Natural killer cell (primary cell): ENCODE data around the gene CYP26B1. TPM values are rescaled to one million over a fixed set of nuclear protein-coding genes. Genes with fewer than 3 reads are reported as not detected.

Source experiments
- ATAC-seq, 3 donors: fragments of 150-1000 bp in 2 of 3; fragments of 200-7000 bp in 1 of 3; cut with Tn5 transposase; 1 replicate in 1 of 3; 2 replicates in 2 of 3; pipeline ENCODE4 v1.10.0; 2021; ENCODE audit warnings: mild to moderate bottlenecking in 2 of 3, moderate library complexity in 2 of 3
- DNase-seq, 2 donors: peaks; one replicate each; pipeline versions ENCODE4 v3.0.0 to v3.0.0-alpha.2; 2013 to 2021; ENCODE audit warnings: mixed read lengths in 1 of 2
- H3K27ac ChIP-seq: one replicate; pipeline ENCODE4 v1.5.1; 2013; ENCODE audit warnings: mild to moderate bottlenecking, low read length
- H3K27me3 ChIP-seq: one replicate; pipeline ENCODE4 v1.6.1; 2013; ENCODE audit warnings: low read length; ENCODE audit not compliant: control insufficient read depth, insufficient read depth
- H3K36me3 ChIP-seq: one replicate; pipeline ENCODE4 v1.6.1; 2013; ENCODE audit warnings: low read length; ENCODE audit not compliant: control insufficient read depth, insufficient read depth
- H3K4me1 ChIP-seq: one replicate; pipeline ENCODE4 v1.6.1; 2013; ENCODE audit warnings: low read length; ENCODE audit not compliant: control insufficient read depth, insufficient read depth
- H3K4me3 ChIP-seq: one replicate; pipeline ENCODE4 v1.5.1; 2013; ENCODE audit warnings: low read length
- H3K9me3 ChIP-seq: one replicate; pipeline ENCODE4 v1.6.1; 2013; ENCODE audit warnings: low read length; ENCODE audit not compliant: control insufficient read depth, insufficient read depth
- H3K27ac Mint-ChIP-seq, 2 donors: one replicate each; pipeline ENCODE4 v1.8.0; 2022; ENCODE audit warnings: mild to moderate bottlenecking in 2 of 2, mixed read lengths in 2 of 2, moderate library complexity in 1 of 2
- H3K27me3 Mint-ChIP-seq, 2 donors: one replicate each; pipeline ENCODE4 v1.8.0; 2022; ENCODE audit warnings: low read depth in 2 of 2, mixed read lengths in 2 of 2
- H3K36me3 Mint-ChIP-seq: one replicate; pipeline ENCODE4 v1.8.0; 2022; ENCODE audit warnings: mixed read lengths
- H3K4me1 Mint-ChIP-seq, 2 donors: one replicate each; pipeline ENCODE4 v1.8.0; 2022; ENCODE audit warnings: mixed read lengths in 2 of 2
- H3K4me3 Mint-ChIP-seq: one replicate; pipeline ENCODE4 v1.8.0; 2022; ENCODE audit warnings: mild to moderate bottlenecking, moderate library complexity, mixed read lengths
- H3K9me3 Mint-ChIP-seq, 2 donors: one replicate each; pipeline ENCODE4 v1.8.0; 2022; ENCODE audit warnings: mixed read lengths in 2 of 2
- CTCF ChIP-seq: fragments of 200-600 bp; IDR thresholded peaks from one replicate; pipeline ENCODE4 v1.8.0; 2022; ENCODE audit warnings: antibody characterized with exemption
- WGBS: methylation state at CpG from one replicate; pipeline ENCODE4 v1.1.7; 2013; ENCODE audit warnings: missing lambda C conversion rate; ENCODE audit not compliant: insufficient coverage; 5-methylcytosine and 5-hydroxymethylcytosine counted together
- intact Hi-C: fragments of 100-400 bp; cut with micrococcal nuclease; formaldehyde crosslinking; loops from one replicate; pipeline ENCODE4 v1.14.2; 2022
- total RNA-seq, 4 donors: library from RNA; stranded (reverse); fragments of 120-200 nt in 1 of 4; gene quantifications; one replicate each; pipeline versions ENCODE4 v1.2.3 to v1.2.4, GENCODE V29; 2013 to 2022

The CYP26B1 gene
- total RNA-seq, 3 donors from 2014 or later (not counting 1 experiment from before 2014, with no cell fraction given), result not detected

- Histone ChIP-seq H3K27me3 (no peaks in the 10 kb centered on the region), H3K4me3 (no peak overlapping the region), H3K27ac (no peak overlapping the region), H3K36me3 (no peaks in the 10 kb centered on the region), H3K9me3 (no peaks in the 10 kb centered on the region), H3K4me1 (no peaks in the 10 kb centered on the region)
- no peaks in the 10 kb centered on the region for H3K27me3 Mint-ChIP-seq
- H3K9me3 Mint-ChIP-seq, result peaks cover 0 to 2% of the 10 kb centered on the region in 2 donors
- H3K4me1 Mint-ChIP-seq, result no peaks in the 10 kb centered on the region
- no peak for ATAC-seq
- intact Hi-C loops, result no loop called here
- TF ChIP-seq CTCF, result no peak
- DNase-seq, result no peak
- WGBS, result 92% methylated on average over 6 of the region's 6 CpGs
- no peak overlapping the region for H3K27ac Mint-ChIP-seq
- no peak overlapping the region for H3K4me3 Mint-ChIP-seq
- H3K36me3 Mint-ChIP-seq, result no peaks in the 10 kb centered on the region
Measured at GRCh38 chr2:72084584-72084976, 63.1 kb downstream of the CYP26B1 start.

DNA sequence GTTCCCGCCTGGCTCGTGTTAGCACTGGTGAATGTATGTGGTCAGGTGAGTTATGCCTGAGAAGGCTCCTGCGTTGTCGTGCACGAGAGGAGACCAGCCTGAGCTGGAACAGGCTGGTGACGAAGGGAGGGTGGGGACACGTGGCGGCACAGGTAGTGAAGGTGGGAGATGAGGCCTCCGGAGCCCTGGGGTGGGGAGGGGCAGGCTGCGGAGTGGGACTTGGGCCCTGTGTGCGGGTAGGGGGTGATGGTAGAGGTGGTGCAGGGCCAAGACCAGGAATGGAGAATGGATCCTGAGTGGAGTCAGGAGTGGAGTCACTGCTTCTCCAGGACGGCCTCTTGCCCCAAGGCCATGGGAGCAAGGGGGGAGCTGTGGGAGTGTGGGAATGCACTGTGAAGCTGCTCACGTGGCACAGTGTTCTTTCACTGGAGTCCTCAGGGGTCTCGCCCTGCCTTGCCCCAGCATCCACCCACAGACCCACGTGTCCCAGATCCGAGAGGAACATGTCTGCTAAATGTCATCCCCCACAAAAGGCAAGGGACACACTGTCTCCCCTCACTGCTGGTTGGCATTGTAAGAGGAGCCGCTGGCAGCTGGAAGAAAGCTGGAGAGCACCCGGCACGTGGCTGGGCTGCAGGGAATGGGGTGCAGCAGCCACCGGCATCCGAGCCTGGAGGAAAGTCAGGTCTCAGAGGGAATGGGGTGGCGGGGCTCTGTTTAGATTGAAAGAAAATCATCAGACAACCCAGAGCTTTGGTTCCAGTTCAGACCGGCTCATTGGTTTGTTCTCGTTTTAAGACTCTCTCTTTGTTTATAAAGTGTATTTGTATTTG, 63.7 kb downstream of the CYP26B1 start:
- Mint-ChIP-seq H3K27ac (no peak overlapping the region), H3K4me3 (no peak overlapping the region), H3K9me3 (peaks cover 0 to 1% of the 10 kb centered on the region in 2 donors), H3K36me3 (no peaks in the 10 kb centered on the region), H3K4me1 (no peaks in the 10 kb centered on the region), H3K27me3 (no peaks in the 10 kb centered on the region)
- WGBS, result 88% methylated on average over 24 of the region's 24 CpGs
- no peak overlapping the region for H3K4me3 ChIP-seq
- no peaks in the 10 kb centered on the region for H3K36me3 ChIP-seq
- H3K27me3 ChIP-seq, result no peaks in the 10 kb centered on the region
- no peak for ATAC-seq
- intact Hi-C loops, result no loop called here
- TF ChIP-seq CTCF, result no peak
- no peaks in the 10 kb centered on the region for H3K9me3 ChIP-seq
- H3K4me1 ChIP-seq, result no peaks in the 10 kb centered on the region
- no peak for DNase-seq
- no peak overlapping the region for H3K27ac ChIP-seq

- no peaks in the 10 kb centered on the region for H3K4me1 Mint-ChIP-seq
- Histone ChIP-seq H3K4me3 (no peak overlapping the region), H3K27me3 (no peaks in the 10 kb centered on the region), H3K36me3 (no peaks in the 10 kb centered on the region), H3K4me1 (no peaks in the 10 kb centered on the region), H3K27ac (no peak overlapping the region), H3K9me3 (no peaks in the 10 kb centered on the region)
- H3K27ac Mint-ChIP-seq, result no peak overlapping the region
- no peaks in the 10 kb centered on the region for H3K9me3 Mint-ChIP-seq
- H3K27me3 Mint-ChIP-seq, result no peaks in the 10 kb centered on the region
- intact Hi-C loops, result no loop called here
- WGBS, result 91% methylated on average over 17 of the region's 17 CpGs
- no peaks in the 10 kb centered on the region for H3K36me3 Mint-ChIP-seq
- no peak for TF ChIP-seq CTCF
- no peak for DNase-seq
- H3K4me3 Mint-ChIP-seq, result no peak overlapping the region
- no peak for ATAC-seq
Measured at GRCh38 chr2:72082887-72083286, 64.8 kb downstream of the CYP26B1 start.
